Lower leg skin (tissue), 4 donors: Measurements from ENCODE around the gene ERFE. TPM values are rescaled to one million over a fixed set of nuclear protein-coding genes. Genes with fewer than 3 reads are reported as not detected.

Experiments
- DNase-seq, 2 donors: peaks; one replicate each; pipeline ENCODE4 v3.0.0-alpha.2; 2019; ENCODE audit warnings: low spot score in 2 of 2
- H3K4me3 ChIP-seq: fragments of 200-600 bp; sonication (generic); 2 replicates; pipeline ENCODE4 v1.5.1; 2017; ENCODE audit warnings: mild to moderate bottlenecking, low read depth; ENCODE audit not compliant: poor library complexity, severe bottlenecking
- POLR2A ChIP-seq, 2 donors: fragments of 450-650 bp; IDR thresholded peaks; one replicate each; pipeline ENCODE4 v1.6.1; 2016 to 2017; ENCODE audit warnings: antibody characterized with exemption in 2 of 2, mild to moderate bottlenecking in 1 of 2, moderate library complexity in 1 of 2
- WGBS, 2 donors: methylation state at CpG; one replicate each; pipeline ENCODE4 v1.1.5; 2018; 5-methylcytosine and 5-hydroxymethylcytosine counted together
- intact Hi-C: fragments of 100-400 bp; cut with DNase I; formaldehyde crosslinking; loops from one replicate; pipeline ENCODE4 v1.15.0; 2023; ENCODE audit warnings: low total_unique reads
- total RNA-seq, 4 donors: library from RNA; depleted of rRNA; stranded (reverse); fragments of >200 nt; gene quantifications; one replicate each; pipeline ENCODE4 v1.1.0, GENCODE V29; 2016
- TF ChIP-seq, protein P1 (sequence below), 3 donors: fragments of 450-650 bp; IDR thresholded peaks; one replicate each; pipeline ENCODE4 v1.5.1; 2016; ENCODE audit warnings: antibody characterized with exemption in 3 of 3, mild to moderate bottlenecking in 3 of 3, moderate library complexity in 2 of 3

Gene ERFE
- total RNA-seq, 4 donors from 2014 or later, result not detected

DNA sequence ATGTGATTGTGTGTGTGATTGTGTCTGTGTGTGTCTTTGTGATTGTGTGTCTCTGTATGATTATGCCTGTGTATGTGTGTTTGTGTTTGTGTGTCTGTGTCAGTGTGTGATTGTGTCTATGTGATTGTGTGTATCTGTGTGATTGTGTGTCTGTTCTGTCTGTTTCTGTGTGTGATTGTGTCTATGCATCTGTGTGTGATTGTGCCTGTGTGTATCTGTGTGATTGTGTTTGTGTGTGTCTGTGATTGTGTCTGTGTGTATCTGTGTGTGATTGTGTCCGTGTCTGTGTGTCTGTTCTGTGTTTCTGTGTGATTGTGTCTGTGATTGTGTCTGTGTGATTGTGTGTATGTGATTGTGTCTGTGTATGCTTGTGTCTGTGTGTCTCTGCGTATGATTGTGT lies 32.4 kb upstream of the ERFE start:
- no peak for DNase-seq
- intact Hi-C loops, result no loop called here
- WGBS, 2 donors, result 94 to 95% methylated on average over 2 of the region's 2 CpGs
- TF ChIP-seq, protein P1, sequence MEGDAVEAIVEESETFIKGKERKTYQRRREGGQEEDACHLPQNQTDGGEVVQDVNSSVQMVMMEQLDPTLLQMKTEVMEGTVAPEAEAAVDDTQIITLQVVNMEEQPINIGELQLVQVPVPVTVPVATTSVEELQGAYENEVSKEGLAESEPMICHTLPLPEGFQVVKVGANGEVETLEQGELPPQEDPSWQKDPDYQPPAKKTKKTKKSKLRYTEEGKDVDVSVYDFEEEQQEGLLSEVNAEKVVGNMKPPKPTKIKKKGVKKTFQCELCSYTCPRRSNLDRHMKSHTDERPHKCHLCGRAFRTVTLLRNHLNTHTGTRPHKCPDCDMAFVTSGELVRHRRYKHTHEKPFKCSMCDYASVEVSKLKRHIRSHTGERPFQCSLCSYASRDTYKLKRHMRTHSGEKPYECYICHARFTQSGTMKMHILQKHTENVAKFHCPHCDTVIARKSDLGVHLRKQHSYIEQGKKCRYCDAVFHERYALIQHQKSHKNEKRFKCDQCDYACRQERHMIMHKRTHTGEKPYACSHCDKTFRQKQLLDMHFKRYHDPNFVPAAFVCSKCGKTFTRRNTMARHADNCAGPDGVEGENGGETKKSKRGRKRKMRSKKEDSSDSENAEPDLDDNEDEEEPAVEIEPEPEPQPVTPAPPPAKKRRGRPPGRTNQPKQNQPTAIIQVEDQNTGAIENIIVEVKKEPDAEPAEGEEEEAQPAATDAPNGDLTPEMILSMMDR (IDR thresholded peaks at IDR 0.05), result peak in 1 of 3 donors; percentile 5
- TF ChIP-seq POLR2A (IDR thresholded peaks at IDR 0.05), result no peak
- H3K4me3 ChIP-seq, result no peak overlapping the region

DNA sequence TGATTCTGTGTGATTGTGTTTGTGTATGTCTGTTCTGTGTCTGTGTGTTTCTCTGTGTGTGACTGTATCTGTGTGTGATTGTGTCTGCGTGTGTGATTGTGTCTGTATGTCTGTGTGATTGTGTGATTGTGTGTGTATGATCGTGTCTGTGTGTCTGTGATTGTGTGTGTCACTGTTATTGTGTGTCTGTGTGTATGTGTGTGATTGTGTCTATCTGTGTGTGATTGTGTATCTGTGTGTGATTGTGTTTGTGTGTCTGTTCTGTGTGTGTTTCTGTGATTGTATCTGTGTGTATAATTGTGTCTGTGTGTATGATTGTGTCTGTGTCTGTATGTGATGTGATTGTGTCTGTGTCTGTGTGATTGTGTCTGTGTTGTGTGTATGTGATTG lies 32.0 kb upstream of the ERFE start:
- intact Hi-C loops, result no loop called here
- TF ChIP-seq POLR2A (IDR thresholded peaks at IDR 0.05), result no peak
- TF ChIP-seq, protein P1 (IDR thresholded peaks at IDR 0.05), result peak in 1 of 3 donors; percentile 39
- WGBS, 2 donors, result 81 to 93% methylated on average over 2 of the region's 2 CpGs
- no peak for DNase-seq
- H3K4me3 ChIP-seq, result no peak overlapping the region

DNA sequence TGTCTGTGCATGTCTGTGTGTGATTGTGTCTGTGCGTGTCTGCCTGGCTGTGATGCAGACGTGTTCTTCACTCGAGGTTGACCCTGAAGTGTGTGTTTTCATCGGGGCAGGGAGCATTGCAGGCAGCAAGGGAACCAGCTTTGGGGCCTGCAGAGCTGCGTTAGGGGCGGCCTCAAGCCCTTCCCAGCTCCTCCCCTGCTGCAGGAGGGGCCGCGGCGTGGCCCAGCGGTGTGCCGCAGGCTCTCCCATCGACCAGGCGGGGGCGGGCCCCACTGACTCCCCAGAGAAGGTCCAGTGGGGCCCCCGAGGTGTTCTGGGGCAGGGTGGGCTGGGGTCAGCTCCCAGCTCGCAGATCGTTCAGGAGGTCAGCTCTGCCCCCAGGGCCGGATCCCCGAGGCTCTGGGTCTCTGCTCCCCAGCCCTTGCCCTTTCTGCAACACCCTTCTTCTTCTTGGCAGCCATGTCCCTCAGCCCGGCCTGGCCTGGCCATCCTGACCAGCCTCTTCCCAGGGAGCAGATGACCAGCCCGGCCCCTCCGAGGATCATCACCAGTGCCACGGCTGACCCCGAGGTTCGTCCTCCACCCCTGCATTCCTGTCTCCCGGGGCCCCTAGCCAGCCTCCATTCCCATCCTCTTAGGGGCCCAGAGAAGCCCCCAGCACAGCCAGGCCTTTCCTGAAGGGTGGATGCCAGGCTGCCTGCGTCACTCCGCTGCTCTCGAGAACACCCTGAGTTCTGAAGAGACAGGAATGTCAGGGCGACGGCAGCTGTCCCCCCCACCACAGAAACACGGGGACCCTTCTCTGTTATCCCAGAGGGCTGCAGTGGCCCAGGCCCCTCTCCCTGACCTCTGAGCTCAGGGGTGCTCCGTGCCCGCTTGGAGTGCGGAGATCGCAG lies 31.4 kb upstream of the ERFE start:
- intact Hi-C loops, result no loop called here
- no peak for DNase-seq
- TF ChIP-seq, protein P1 (IDR thresholded peaks at IDR 0.05), result no peak
- no peak for TF ChIP-seq POLR2A (IDR thresholded peaks at IDR 0.05)
- WGBS, 2 donors, result 53 to 61% methylated on average over 19 to 26 of the region's 36 CpGs
- H3K4me3 ChIP-seq, result no peak overlapping the region

DNA sequence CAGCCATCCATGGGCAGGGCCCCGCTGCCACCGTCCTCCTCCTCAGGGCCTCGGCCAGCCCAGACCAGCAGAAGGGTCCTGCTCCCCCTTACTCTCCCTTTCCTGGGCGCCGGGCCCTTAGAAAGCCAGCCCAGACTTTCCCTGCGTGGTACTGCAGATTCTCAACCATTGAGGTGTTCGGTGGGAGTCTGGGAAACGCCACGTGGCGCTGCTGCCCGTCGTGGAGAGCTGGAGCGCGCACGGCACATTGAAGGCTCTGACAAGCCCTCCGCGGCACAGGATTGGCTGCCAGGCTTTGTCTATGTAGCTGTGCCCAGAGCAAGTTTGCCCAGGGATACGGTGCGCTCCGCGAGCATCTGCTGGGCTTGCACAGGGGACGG lies 30.7 kb upstream of the ERFE start:
- intact Hi-C loops, result no loop called here
- no peak overlapping the region for H3K4me3 ChIP-seq
- no peak for DNase-seq
- TF ChIP-seq, protein P1 (IDR thresholded peaks at IDR 0.05), result no peak
- TF ChIP-seq POLR2A (IDR thresholded peaks at IDR 0.05), result no peak
- WGBS, 2 donors, result 80 to 92% methylated on average over 19 to 22 of the region's 22 CpGs

DNA sequence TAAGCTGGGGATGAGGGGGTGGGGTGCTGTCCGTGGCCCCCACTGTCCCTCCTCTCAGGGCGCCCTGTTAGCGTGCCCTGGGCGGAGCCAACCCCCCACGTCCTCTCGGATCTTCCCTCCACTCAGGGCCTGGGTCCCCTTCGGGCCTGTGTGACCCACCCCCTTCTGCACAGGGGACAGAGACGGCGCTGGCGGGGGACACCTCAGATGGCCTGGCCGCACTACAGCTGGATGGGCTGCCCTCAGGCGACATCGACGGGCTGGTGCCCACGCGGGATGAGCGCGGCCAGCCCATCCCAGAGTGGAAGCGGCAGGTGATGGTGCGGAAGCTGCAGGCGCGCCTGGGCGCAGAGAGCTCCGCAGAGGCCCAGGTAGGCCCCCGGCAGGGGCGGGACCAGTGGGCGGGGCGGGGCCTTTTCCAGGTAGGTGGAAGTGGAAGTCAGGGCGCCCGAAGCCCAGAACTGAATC lies 30.2 kb upstream of the ERFE start:
- intact Hi-C loops, result no loop called here
- no peak for DNase-seq
- H3K4me3 ChIP-seq, result no peak overlapping the region
- TF ChIP-seq POLR2A (IDR thresholded peaks at IDR 0.05), result no peak
- TF ChIP-seq, protein P1 (IDR thresholded peaks at IDR 0.05), result no peak
- 61 to 69% methylated on average over 23 to 26 of the region's 30 CpGs for WGBS, 2 donors
